HT1080 (cell line): ENCODE measurements around the gene PTPRN2. TPM values are rescaled to one million over a fixed set of nuclear protein-coding genes. Genes with fewer than 3 reads are reported as not detected.
"Not testable (repeated sequence)": the region's sequence is repeated elsewhere in the genome, so short reads cannot be mapped to it uniquely, and the experiment has no call there.

Experiments
- DNase-seq: peaks from one replicate; pipeline ENCODE4 v3.0.0-alpha.2; 2015; ENCODE audit warnings: low read depth
- total RNA-seq: library from RNA; depleted of rRNA; stranded (reverse); fragments of >200 nt; shearing (Covaris generic); gene quantifications from 2 replicates; pipeline ENCODE4 v1.2.3, GENCODE V29; 2014

Gene PTPRN2
- total RNA-seq, 1 experiment from 2014 or later: 0.31 TPM

- DNase-seq: no peak
Measured at GRCh38 chr7:158389514-158390425, 197.9 kb downstream of the PTPRN2 start.

DNA sequence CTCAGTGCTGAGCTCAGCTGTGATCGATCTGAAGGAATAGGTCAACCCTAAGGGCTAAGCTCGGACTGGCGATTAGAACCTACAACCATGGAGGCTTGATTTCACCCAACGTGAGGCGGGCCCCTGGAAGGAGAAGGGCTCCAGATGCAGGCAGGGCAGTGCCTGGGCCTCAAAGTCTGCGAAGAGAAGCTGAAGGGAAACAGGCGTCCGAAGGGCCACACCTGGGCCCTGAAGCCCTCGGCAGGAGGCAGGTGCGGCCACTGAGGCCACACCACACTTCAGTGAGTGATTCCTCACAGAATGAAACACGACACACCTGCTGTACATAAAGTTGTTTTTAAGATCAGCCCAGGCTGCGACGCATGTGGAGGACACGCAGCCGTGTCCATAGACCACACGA is 198.7 kb downstream of the PTPRN2 start:
- DNase-seq: no peak

DNA sequence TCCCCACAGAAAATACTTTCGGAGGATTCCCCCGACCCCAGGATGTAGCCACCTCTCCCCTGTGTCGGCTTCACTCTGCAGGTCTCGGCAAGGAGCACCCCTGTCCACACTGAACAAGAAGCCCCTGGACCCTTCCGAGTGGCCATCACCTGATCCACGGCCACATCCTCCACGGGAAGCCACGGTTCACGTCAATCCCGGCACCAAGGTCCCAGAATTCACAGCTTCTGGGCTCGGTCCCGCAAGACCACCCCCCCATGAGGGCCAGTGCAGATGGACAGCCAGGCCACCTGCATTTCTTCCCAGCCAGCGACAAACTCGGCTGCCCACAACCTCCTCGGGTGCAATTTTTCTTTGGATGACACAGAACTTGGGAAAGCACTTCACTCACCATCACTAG is 199.6 kb downstream of the PTPRN2 start:
- DNase-seq: no peak

DNA sequence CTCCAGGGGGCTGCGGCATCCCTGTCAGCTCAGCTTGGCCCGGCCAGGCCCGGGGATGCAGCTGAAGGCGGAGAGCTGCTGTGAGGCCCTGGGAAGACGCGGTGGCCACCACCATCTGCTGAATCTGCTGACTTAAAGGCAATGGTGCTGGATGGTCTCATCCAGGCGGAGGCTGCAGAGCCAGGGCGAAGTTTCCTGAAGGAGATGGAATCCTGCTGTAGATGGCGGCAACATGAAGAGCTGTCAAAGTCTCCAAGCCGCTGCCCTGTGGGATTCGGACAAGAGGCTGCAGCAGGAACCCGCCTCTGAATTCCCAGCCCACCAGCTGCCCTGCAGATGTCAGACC is 200.1 kb downstream of the PTPRN2 start:
- DNase-seq: no peak

GRCh38 chr7:158386866-158387545 is 200.6 kb downstream of the PTPRN2 start:
- DNase-seq: no peak

GRCh38 chr7:158386355-158386618 is 201.3 kb downstream of the PTPRN2 start:
- no peak for DNase-seq

- DNase-seq: not testable (repeated sequence)
Measured at GRCh38 chr7:158385496-158386354, 201.9 kb downstream of the PTPRN2 start.

GRCh38 chr7:158384746-158385145 is 202.9 kb downstream of the PTPRN2 start:
- no peak for DNase-seq

DNA sequence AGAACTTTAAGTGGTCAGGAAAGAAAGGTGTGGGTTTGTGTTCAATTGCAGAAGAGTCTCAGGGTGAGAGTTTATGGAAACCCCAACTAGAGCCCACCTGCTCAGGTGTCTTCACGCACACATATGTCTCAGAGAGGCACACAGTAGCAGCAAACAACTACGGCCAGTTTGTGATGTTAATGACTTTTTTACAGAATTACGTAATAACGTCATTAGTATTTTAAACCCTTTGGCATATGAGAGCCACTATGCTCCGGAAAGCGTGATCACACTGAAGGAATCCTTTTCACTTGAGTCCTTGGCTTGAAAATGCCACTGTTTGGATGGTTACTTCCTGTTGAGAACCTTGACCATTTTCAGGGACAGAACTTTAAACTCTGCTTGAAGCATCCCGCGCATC is 204.0 kb downstream of the PTPRN2 start:
- no peak for DNase-seq

GRCh38 chr7:158382363-158383254 is 205.0 kb downstream of the PTPRN2 start:
- DNase-seq: no peak

DNA sequence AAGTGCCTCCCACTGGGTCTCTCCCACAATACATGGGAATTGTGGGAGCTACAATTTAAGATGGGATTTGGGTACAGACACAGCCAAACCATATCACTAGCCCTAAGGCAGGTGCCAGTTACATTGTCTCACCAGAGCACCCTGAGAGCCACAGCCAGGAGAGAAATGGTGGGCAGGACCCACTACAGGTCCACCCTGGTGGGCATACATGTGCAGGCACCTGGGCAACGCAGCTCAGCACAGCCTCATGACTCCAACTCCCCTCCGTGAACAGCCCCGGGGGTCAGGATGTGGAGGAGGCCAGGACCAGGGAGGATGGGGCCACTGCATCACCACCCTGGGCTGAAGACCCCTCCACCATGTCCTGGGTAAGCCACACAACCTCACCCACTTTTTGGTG is 205.7 kb downstream of the PTPRN2 start:
- DNase-seq: no peak

DNA sequence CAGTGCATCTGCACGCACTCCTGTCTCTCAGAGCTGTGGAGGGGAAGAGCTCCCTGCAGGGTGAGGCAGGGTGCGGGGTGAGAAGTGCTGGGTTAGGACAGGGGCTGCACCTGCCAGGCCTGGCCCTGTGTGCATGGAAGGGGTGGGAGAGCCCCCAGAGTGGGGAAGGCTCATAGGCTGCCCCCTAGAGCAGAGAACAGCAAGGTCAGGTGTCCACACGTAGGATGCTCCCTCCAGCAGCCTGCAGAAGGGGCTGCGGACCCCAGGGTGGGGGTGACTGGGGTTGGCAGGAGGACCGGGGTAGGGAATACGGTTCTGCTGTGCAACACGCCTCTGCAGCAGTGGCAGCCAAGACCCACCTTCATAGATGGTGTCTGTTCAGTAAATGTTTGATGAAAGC is 208.6 kb downstream of the PTPRN2 start:
- DNase-seq: no peak

DNA sequence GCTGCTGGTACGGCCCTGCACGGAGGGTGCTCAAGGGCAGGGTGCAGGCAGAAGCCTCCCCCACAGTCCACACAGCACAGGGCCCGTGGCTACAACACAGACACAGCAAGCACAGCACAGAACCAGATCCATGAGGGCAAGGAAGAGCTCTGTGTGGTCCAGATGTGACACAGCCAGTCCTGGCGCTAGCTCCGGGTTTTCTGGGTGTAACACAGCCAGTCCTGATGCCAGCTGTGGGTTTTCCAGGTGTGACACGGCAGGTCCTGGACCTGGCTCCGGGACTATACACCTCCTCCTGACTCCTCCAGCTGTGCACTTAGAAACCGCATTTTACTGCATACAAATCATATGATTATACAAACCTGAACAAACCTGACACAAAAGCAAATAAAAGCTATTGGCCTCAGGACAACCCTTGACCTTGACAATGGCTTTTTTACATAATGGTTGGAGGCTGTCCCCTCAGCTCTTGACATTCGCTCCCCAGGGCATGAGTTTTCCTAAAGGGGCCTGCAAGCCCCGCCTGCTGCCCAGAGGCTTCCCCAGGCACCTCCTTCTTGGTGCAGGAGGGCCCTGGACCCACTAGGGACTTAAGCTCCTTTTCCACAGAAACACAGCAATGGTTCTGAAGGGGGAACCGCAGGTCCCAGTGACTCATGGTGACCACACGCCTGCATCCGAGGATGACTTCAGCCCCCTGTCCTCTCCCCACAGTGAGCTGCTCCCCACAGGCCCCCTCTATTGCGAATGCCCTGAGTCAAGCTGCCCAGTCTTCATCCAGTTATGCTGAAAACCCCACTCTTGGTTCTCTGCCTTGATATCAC is 209.6 kb downstream of the PTPRN2 start:
- peak; percentile 8 for DNase-seq

DNA sequence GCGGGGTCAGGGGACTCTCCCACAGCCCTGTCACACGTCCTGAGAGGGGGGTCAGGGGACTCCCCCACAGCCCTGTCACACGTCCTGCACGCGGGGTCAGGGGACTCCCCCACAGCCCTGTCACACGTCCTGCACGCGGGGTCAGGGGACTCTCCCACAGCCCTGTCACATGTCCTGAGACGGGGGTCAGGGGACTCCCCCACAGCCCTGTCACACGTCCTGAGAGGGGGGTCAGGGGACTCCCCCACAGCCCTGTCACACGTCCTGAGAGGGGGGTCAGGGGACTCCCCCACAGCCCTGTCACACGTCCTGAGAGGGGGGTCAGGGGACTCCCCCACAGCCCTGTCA is 210.8 kb downstream of the PTPRN2 start:
- DNase-seq: not testable (repeated sequence)

- not testable (repeated sequence) for DNase-seq
Measured at GRCh38 chr7:158376146-158376838, 211.3 kb downstream of the PTPRN2 start.

GRCh38 chr7:158375034-158375433 is 212.6 kb downstream of the PTPRN2 start:
- DNase-seq: no peak

DNA sequence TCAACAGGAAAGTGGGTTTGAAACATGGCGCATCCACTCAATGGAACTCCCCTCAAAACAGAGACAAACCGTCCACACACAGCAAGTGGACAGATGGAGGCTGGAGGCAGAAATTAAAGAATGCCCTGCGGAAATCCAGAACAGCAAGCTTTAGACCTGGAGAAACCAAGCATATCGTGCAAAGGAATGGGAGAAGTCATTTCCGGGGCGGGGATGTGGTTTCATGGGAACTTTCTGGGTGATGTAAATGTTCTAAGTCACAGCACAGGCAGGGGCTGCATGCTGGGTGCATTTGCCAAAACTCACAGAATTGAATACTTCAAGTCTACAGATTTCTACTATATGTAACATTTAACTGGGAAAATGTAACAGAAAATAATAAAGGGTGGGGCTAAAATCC is 213.0 kb downstream of the PTPRN2 start:
- peak; percentile 63 for DNase-seq

GRCh38 chr7:158374146-158374545 is 213.5 kb downstream of the PTPRN2 start:
- DNase-seq: no peak

- no peak for DNase-seq
Measured at GRCh38 chr7:158373476-158374133, 214.0 kb downstream of the PTPRN2 start.
